ENCODE data around the gene PNKD. TPM values are rescaled to one million over a fixed set of nuclear protein-coding genes. Genes with fewer than 3 reads are reported as not detected.
A peak's percentile ranks its signal among the peaks of the same experiment; 100 is the strongest.

The PNKD gene
- total and polyA plus RNA-seq, 7 donors = 31.5 to 86.9 (median 54.5) TPM

DNA sequence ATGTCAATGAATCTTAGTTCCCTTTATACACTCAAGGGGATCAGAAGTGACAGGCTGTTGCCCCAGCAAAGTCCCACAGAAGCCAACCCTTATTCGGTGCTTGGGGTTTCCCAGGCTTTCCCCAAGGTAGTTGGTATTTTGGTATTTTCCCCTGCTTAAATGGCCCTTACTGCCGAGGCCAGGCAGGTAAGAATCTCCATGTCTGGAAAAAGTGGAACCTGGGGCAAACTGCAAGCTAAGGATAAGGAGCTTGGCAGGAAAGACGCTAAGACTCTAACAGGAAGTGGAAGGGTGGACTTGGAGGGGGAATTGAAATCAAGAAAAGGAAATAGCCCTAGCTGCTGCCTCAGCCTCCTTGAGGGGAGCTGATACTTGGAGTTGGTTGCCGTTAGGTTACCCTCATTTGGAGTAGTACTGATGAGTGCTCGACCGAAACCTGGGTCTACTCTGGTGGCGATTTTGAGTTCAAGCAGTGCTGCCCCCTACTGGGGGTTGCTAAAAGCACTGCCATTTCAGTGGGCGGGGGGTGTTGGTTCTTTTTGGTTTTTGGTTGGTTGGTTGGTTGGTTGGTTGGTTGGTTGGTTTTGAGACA is 12.8 kb upstream of the PNKD start:
- Histone ChIP-seq H3K4me3 (no peak overlapping the region), H3K4me1 (peaks cover 32% of the 10 kb centered on the region), H3K9me3 (no peaks in the 10 kb centered on the region), H3K36me3 (ENCODE audit: insufficient read depth in 1 of 2, low read depth in 1 of 2) (peaks cover 5 to 43% of the 10 kb centered on the region in 2 donors), H3K27ac (peak overlapping the region; percentile 41), H3K27me3 (ENCODE audit: insufficient read depth in 3 of 3, low read length in 2 of 3) (no peaks in the 10 kb centered on the region)
- no peak for DNase-seq
- WGBS, 3 donors = 48 to 58% (median 57%) methylated on average over 8 of the region's 8 CpGs
- peak in 3 of 4 donors; percentile 39 to 47 (median 40) for ATAC-seq
- TF ChIP-seq, protein P1, sequence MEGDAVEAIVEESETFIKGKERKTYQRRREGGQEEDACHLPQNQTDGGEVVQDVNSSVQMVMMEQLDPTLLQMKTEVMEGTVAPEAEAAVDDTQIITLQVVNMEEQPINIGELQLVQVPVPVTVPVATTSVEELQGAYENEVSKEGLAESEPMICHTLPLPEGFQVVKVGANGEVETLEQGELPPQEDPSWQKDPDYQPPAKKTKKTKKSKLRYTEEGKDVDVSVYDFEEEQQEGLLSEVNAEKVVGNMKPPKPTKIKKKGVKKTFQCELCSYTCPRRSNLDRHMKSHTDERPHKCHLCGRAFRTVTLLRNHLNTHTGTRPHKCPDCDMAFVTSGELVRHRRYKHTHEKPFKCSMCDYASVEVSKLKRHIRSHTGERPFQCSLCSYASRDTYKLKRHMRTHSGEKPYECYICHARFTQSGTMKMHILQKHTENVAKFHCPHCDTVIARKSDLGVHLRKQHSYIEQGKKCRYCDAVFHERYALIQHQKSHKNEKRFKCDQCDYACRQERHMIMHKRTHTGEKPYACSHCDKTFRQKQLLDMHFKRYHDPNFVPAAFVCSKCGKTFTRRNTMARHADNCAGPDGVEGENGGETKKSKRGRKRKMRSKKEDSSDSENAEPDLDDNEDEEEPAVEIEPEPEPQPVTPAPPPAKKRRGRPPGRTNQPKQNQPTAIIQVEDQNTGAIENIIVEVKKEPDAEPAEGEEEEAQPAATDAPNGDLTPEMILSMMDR (IDR thresholded peaks at IDR 0.05) = peak; percentile 29
- intact Hi-C loops (cut with DNase I) = loop anchor here (5.0 kb wide), 1 partner anchor 70 kb away; no protein-coding TSS in a partner anchor

DNA sequence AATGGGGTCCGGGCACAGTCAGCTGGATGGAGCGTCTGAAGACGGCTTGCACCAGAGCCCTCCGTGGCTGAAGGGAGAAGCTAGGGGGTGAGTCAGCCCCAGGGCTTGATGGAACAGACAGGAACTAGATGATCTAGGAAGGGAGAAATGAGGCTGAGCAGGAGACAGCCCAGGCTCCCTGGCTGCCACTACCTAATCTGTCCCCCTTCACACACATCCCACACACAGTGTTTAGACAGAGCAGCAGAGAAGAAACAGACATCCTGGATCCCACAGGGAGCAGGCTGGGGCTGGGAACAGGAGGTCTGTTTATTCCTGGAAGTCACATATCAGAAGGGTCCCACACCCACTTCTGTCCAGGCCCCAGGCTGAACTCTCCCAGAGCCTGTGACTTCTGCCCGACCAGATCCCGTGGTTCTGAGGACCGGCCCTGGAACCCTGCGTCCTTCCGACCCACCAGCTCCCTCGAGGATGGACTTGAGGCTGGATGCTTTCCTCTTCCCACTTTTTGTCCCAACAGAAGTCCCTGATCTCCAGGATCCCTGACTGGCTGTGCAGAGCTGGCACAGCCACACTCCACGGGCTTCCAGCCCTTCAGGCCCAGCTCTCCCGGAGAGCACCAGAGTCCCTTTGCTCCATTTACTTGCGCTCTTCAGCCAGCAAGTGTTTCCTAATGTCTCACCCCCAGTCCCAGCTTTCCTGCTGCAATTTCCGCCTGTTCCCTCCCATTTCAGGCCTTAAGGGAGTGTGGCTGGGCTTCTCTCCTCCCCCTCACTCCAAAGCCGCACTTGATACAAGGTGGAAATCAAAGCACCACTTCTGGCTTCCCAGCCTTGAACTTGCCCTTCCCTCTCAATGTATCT is 11.0 kb upstream of the PNKD start:
- ATAC-seq = peak in 3 of 4 donors; percentile 38 to 50 (median 42)
- peak overlapping the region; percentile 18 for H3K4me3 ChIP-seq
- intact Hi-C loops (cut with DNase I) = loop anchor here (5.0 kb wide), 1 partner anchor 72 kb away; no protein-coding TSS in a partner anchor

DNA sequence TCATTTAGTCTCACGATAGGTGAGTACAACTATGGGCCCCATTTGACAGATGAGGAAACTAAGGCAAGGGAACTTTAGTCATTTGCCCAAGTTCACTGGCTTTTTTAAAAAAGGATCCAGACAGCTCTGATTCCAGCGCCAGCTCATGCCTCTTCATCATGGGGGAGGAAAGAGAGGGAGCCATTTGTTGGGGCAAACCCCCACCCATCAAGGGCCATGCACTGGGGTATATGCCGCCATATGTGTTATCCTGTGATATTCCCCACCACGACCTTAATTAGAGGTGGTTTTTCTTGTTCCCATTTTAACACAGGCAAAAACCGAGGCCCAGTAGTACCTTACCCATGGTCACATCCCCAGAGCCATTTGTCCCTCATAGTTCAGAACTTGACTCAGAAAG is 10.2 kb upstream of the PNKD start:
- Histone ChIP-seq H3K27me3 (ENCODE audit: insufficient read depth in 3 of 3, low read length in 2 of 3) (no peaks in the 10 kb centered on the region), H3K4me3 (no peak overlapping the region), H3K4me1 (peaks cover 8% of the 10 kb centered on the region), H3K36me3 (ENCODE audit: insufficient read depth in 1 of 2, low read depth in 1 of 2) (peaks cover 0 to 39% of the 10 kb centered on the region in 2 donors), H3K9me3 (no peaks in the 10 kb centered on the region), H3K27ac (peak overlapping the region; percentile 66)
- intact Hi-C loops (cut with DNase I) = no loop called here
- ATAC-seq (no peak), DNase-seq (no peak)
- TF ChIP-seq, protein P1 (IDR thresholded peaks at IDR 0.05) = no peak
- 77 to 82% (median 81%) methylated on average over 5 of the region's 5 CpGs for WGBS, 3 donors

More for the DNA sequence above, 11.0 kb upstream of the PNKD start:
- WGBS, 3 donors = 57 to 62% (median 61%) methylated on average over 15 of the region's 15 CpGs
- TF ChIP-seq, protein P1 (IDR thresholded peaks at IDR 0.05) = no peak
- Histone ChIP-seq H3K27ac (peak overlapping the region; percentile 66), H3K36me3 (ENCODE audit: insufficient read depth in 1 of 2, low read depth in 1 of 2) (peaks cover 0 to 39% of the 10 kb centered on the region in 2 donors), H3K4me1 (peaks cover 14% of the 10 kb centered on the region), H3K9me3 (no peaks in the 10 kb centered on the region), H3K27me3 (ENCODE audit: insufficient read depth in 3 of 3, low read length in 2 of 3) (no peaks in the 10 kb centered on the region)
- peak; percentile 60 to 78 for DNase-seq

DNA sequence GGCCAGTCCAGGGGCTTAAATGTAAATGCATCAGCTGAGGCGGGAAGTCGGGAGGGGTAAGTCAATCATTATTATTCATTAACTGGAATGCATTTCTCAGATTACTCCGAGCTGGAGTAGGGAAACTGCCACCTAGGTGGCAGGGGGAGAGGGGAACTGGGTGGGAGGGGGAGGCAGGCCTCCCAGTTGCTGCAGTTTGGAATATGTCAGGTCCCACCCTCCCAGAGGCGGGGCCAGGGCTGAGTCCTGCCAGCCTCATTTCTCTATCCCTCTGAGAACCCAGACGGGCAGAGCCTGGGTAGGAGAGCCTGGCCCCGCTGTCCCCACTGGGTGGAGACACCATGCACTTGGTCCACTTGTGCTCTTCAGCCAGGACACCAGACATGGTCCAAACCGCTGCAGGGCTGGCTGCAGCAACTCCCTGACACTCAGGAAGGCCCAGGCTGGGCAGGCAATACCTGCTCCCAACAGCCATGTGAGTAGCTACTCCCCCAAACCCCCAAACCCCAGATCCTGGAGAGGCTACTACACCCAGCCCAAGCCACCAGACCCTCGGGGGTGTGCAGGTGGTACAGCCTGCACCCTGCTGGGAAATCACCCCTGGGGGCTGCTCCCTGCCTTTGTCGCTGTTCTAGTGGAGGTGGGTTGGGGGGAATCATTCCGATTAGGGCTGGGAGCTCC is 9.4 kb upstream of the PNKD start, which contains the start of gene GPBAR1:
TSS of gene GPBAR1 (plus strand) at position 274 of the 681 bp plus-strand sequence. CDS start 1,710 bp downstream, outside the sequence.
- WGBS, 3 donors = 61 to 64% (median 64%) methylated on average over 10 of the region's 10 CpGs
- Histone ChIP-seq H3K27ac (peak within 1 kb of the TSS; percentile 66), H3K4me1 (peaks cover 8% of the 10 kb centered on the region), H3K36me3 (ENCODE audit: insufficient read depth in 1 of 2, low read depth in 1 of 2) (peaks cover 4 to 39% of the 10 kb centered on the region in 2 donors), H3K4me3 (no peak within 1 kb of the TSS), H3K9me3 (no peaks in the 10 kb centered on the region), H3K27me3 (ENCODE audit: insufficient read depth in 3 of 3, low read length in 2 of 3) (no peaks in the 10 kb centered on the region)
- ATAC-seq (peak in 2 of 4 donors; percentile 5 to 15), DNase-seq (peak; percentile 52 to 70)
- intact Hi-C loops (cut with DNase I) = no loop called here
- TF ChIP-seq, protein P1 (IDR thresholded peaks at IDR 0.05) = no peak

Measured in psoas muscle (tissue), 8 donors.